IPS-18c (cell line): ENCODE data around the gene ADAMTS12.
"Not testable (repeated sequence)": the region's sequence is repeated elsewhere in the genome, so short reads cannot be mapped to it uniquely, and the experiment has no call there.

Experiments
- H3K4me3 ChIP-seq: 2 replicates; pipeline ENCODE4 v1.7.0; 2013; ENCODE audit warnings: low read depth, mild to moderate bottlenecking, low read length, moderate library complexity; ENCODE audit not compliant: insufficient read depth
- H3K9me3 ChIP-seq: one replicate; pipeline ENCODE4 v1.6.1; 2013; ENCODE audit warnings: mild to moderate bottlenecking, low read length, moderate library complexity; ENCODE audit not compliant: control insufficient read depth, insufficient read depth

The ADAMTS12 gene

GRCh38 chr5:33565324-33565723 lies 326.5 kb downstream of the ADAMTS12 start:
- no peaks in the 10 kb centered on the region for H3K9me3 ChIP-seq
- no peak overlapping the region for H3K4me3 ChIP-seq

DNA sequence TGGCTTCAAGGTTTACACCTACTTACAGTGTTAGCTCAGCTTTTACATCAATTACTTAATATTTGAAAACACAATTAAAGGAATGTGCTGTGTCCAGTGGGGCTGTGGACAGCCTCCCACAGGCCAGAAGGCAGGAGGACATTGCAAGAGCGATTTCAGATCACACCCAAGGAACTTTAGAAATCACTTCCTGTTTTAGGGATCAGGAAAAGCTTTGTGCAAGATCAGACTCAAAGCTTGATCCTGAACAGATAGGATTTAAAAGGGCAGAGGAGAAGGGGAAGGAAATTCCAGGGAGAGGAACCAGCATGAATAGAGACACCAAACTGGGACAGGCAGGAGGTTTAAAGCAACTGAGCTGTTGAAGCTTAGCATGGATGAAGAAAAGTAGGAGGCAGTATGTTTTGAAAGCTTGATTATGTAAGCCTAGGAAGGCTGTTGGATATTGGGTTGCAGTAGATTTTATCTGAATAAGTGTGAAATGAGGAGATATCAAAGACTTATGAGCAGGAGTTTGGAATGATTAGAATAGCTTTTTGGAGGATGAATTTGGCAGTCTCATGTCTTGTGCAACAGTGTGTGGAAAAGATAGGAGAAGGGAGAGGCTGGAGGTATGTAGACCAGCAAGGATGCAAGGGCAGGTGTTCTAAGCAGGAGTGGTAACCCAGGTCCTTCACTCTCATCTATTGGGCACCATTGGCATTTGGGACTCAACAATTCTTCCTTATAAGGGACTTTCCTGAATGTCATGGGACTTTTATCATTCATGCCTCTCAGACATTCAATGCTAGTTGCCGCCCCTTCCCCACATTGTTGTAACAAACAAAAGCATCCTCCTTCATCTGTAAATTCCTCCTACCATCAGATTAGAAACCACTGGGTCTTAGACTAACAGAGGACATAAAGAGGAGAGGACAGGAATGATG lies 327.5 kb downstream of the ADAMTS12 start:
- Histone ChIP-seq H3K9me3 (no peaks in the 10 kb centered on the region), H3K4me3 (no peak overlapping the region)

GRCh38 chr5:33563530-33563929 lies 328.3 kb downstream of the ADAMTS12 start:
- Histone ChIP-seq H3K4me3 (no peak overlapping the region), H3K9me3 (no peaks in the 10 kb centered on the region)

DNA sequence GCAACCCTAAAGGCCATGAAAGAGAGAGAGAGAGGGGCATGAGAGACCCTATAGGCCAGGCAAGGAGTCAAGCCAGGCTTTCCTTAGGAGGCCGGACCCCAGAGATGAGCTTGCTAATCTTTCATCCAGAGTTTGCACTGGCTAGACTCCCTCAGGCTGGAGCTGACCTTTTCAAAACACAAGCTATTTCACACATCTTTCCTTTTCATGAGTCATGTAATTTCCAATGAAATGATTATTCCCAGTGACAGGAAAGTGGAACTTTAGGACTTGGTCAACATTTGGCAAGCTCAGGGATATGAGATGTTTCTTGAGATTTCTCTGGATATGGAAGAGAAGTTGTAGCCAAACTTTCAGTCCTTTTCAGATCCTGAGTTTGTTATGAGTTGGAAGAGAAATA lies 333.3 kb downstream of the ADAMTS12 start:
- Histone ChIP-seq H3K4me3 (no peak overlapping the region), H3K9me3 (no peaks in the 10 kb centered on the region)

DNA sequence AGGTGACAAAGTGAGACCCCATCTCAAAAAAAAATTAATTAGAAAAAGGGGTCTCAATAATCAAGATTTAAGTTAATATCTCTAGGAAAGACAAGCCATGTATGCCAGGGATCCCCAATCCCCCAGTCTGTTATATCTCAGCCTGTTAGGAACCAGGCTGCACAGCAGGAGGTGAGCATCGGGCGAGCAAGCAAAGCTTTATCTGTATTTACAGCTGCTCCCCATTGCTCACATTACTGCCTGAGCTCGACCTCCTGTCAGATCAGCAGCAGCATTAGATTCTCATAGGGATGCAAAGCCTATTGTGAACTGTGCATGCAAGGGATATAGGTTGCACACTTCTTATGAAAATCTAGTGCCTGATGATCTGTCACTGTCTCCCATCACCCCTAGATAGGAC lies 334.2 kb downstream of the ADAMTS12 start:
- Histone ChIP-seq H3K9me3 (no peaks in the 10 kb centered on the region), H3K4me3 (no peak overlapping the region)

DNA sequence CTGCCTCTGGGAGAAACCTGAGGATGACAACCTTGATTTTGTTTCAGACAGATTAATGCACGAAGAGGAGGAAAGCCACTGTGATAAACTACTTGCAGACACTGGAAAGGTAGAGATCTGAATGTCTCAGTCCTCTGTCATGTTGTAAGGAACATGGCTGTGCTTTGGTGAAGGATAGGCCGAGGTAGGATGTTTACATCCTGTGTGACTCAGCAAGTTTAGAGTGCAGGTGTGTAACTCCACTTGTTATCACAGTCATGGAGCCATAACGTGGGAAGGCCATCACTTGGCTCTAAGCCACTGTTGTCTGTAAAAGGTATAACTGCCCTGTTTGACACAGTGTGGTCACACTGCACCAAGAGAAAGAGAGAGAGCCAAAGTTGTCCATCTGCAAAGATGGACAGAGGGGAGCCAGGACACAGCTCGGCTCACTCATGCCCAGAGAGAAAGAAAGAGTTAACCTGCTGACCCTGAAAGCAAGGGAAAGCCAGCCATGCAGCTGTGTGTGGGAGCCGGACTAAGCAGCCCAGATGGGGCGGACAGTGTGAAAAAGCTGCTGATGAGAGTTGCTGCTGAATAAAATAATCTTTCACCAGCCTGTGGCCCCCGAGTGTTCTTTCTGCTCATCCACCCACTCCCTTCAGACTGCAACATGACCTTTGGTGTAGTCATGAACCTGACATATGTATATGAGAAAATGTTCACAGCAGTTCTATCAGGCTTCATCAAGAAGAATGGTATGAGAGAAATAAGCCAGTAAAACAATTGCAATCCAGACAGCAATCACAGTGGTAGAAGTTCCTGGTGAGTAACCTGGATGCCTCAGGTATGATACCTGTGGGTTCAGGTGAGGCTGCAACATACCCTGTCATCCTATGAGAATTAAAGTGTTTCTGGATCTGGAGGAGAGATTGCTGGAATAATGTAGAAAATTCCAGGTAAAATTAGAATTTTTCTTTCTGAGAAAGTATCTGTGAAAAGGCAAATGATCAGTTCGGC lies 335.2 kb downstream of the ADAMTS12 start:
- H3K9me3 ChIP-seq: no peaks in the 10 kb centered on the region
- no peak overlapping the region for H3K4me3 ChIP-seq

DNA sequence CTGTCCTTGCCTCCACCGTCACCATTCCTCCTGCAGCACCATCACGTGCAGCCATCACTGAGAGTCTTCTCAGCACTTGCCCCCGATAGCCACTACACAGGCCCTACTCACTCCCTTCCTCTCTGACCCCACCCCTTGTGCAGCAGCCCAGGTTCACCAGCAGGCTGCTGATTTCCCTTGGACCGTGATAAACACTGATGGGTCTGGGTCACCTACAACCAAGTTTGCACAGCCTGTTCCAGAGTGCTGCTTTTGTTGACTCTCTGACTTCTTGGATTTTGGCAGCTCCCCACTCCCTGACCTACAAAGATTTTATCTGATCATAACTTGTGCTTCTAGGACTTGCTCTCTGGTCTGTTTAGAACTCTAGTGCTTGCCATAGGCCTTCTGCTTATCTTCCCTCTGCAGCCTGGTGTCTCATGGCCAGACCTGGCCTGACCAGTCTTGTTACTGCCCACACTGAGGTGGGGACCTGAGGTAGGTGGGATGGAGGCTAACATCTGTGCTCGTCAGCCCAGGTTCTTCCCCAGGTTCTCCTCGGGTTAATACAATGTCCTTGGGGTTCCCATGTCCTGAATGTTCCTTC lies 341.7 kb downstream of the ADAMTS12 start:
- no peaks in the 10 kb centered on the region for H3K9me3 ChIP-seq
- H3K4me3 ChIP-seq: no peak overlapping the region

DNA sequence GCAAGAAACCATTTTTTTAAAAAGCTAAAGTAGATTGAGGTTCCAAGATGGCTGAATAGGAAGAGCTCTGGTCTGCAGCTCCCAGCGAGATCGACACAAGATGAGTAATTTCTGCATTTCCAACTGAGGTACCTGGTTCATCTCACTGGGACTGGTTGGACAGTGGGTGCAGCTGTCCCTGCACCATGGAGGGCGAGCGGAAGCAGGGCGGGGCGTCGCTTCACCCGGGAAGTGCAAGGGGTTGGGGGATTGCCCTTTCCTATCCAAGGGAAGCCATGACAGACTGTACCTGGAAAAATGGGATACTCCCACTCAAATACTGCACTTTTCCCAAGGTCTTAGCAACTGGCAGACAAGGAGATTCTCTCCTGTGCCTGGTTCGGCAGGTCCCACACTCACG lies 352.0 kb downstream of the ADAMTS12 start:
- H3K4me3 ChIP-seq: not testable (repeated sequence)

DNA sequence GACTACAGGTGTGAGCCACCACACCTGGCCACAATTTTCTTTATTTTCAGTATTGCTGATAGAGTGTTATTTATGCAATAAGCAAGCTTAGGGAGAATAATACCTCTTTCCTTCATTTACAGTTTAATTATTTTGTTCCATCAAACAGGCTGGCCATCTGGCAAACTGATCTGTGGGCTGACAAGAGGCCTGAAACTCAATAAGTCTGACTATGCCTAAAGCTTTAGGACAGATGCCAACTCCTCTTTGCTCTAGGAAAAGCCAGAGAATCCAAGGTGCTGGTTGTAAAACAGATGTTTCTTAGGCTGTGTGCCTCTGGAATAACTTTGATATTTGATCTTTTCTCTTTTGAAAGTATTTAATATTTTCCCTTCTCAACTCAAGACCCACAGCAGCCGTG lies 352.6 kb downstream of the ADAMTS12 start:
- Histone ChIP-seq H3K9me3 (no peaks in the 10 kb centered on the region), H3K4me3 (no peak overlapping the region)

More for the DNA sequence above, 352.0 kb downstream of the ADAMTS12 start:
- not testable (repeated sequence) for H3K9me3 ChIP-seq

DNA sequence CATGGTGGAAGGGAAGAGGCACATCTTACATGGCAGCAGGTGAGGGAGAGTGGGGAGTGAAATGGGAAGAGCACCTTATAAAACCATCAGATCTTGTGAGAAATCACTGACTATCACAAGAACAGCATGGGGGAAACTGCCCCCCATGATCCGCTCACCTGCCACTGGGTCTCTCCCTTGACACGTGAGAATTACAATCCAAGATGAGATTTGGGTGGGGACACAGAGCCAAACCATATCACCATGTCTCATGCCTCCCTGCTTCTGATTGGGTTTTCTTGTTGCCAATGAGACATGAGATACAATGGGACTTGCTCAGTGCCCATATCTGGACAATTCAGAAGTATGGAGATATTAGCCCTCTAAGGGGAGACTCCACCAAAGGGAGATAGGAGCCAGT lies 353.6 kb downstream of the ADAMTS12 start:
- H3K4me3 ChIP-seq: no peak overlapping the region
- H3K9me3 ChIP-seq: no peaks in the 10 kb centered on the region

- Histone ChIP-seq H3K9me3 (no peaks in the 10 kb centered on the region), H3K4me3 (no peak overlapping the region)
Observed at GRCh38 chr5:33537240-33537639, 354.6 kb downstream of the ADAMTS12 start.

- Histone ChIP-seq H3K9me3 (no peaks in the 10 kb centered on the region), H3K4me3 (no peak overlapping the region)
Observed at GRCh38 chr5:33536802-33537201, 355.0 kb downstream of the ADAMTS12 start.

- no peaks in the 10 kb centered on the region for H3K9me3 ChIP-seq
- H3K4me3 ChIP-seq: no peak overlapping the region
Observed at GRCh38 chr5:33531824-33532223, 360.0 kb downstream of the ADAMTS12 start.

DNA sequence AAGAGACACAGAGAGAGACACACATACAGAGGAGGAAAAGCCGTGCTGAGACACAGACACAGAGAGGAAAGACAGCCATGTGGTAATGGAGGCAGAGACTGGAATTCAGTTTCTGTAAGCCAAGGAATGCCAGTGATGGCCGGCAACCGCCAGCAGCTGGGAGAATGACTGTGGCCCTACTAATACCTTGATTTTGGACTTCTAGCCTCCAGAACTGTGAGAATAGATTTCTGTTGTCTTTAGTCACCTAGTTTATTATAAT lies 360.8 kb downstream of the ADAMTS12 start:
- H3K4me3 ChIP-seq: no peak overlapping the region
- no peaks in the 10 kb centered on the region for H3K9me3 ChIP-seq

GRCh38 chr5:33530183-33531036 lies 361.4 kb downstream of the ADAMTS12 start:
- no peak overlapping the region for H3K4me3 ChIP-seq
- no peaks in the 10 kb centered on the region for H3K9me3 ChIP-seq

DNA sequence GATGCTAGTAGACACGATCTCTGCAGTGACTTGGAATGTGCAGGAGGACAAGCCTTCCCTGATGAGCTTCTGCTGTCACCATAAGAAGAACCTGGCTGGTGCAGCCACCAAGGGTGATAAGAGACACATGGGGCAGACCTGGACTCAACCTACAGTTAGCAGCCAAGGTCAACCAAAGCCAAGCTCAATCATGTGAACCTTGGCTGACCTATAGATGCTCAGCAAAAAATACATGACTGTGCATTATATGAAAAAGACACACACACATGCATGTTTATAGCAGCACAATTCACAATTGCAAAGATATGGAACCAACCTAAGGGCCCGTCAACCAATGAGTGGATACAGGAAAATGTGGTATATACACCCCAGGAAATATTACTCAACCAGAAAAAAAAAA lies 364.1 kb downstream of the ADAMTS12 start:
- Histone ChIP-seq H3K9me3 (no peaks in the 10 kb centered on the region), H3K4me3 (no peak overlapping the region)

- H3K9me3 ChIP-seq: no peaks in the 10 kb centered on the region
- H3K4me3 ChIP-seq: no peak overlapping the region
Observed at GRCh38 chr5:33526755-33527154, 365.0 kb downstream of the ADAMTS12 start.
